Tibial nerve (tissue), 4 donors: ENCODE results near the gene FOLR1. TPM values are rescaled to one million over a fixed set of nuclear protein-coding genes. Genes with fewer than 3 reads are reported as not detected.

Experiments
- DNase-seq, 2 donors: peaks; one replicate each; pipeline ENCODE4 v3.0.0-alpha.2; 2019; ENCODE audit warnings: low spot score in 2 of 2
- H3K27ac ChIP-seq, 4 donors: fragments of 200-600 bp; sonication (generic) in 3 of 4; one replicate each; pipeline ENCODE4 v1.5.1; 2017 to 2019; ENCODE audit warnings: mild to moderate bottlenecking in 1 of 4
- H3K27me3 ChIP-seq, 2 donors: fragments of 200-600 bp; sonication (generic) in 1 of 2; one replicate each; pipeline versions ENCODE4 v1.5.1 to v1.6.0; 2017 to 2019
- H3K36me3 ChIP-seq, 3 donors: fragments of 200-600 bp; sonication (generic); one replicate each; pipeline ENCODE4 v1.5.1; 2018 to 2019
- H3K4me1 ChIP-seq, 4 donors: fragments of 200-600 bp; sonication (generic) in 3 of 4; one replicate each; pipeline ENCODE4 v1.5.1; 2017 to 2019
- H3K4me3 ChIP-seq, 4 donors: fragments of 200-600 bp; sonication (generic) in 3 of 4; one replicate each; pipeline ENCODE4 v1.5.1; 2017 to 2019; ENCODE audit warnings: mild to moderate bottlenecking in 1 of 4, moderate library complexity in 1 of 4
- H3K9me3 ChIP-seq, 4 donors: fragments of 200-600 bp; sonication (generic) in 3 of 4; one replicate each; pipeline ENCODE4 v1.5.1; 2017 to 2019
- CTCF ChIP-seq, 5 experiments: fragments of 200-600 bp in 3 of 5; fragments of 450-650 bp in 2 of 5; sonication (generic) in 3 of 5; IDR thresholded peaks; one replicate each; pipeline ENCODE4 v1.5.1; 2016 to 2019; ENCODE audit warnings: antibody characterized with exemption in 5 of 5, mild to moderate bottlenecking in 3 of 5, moderate library complexity in 2 of 5
- EP300 ChIP-seq, 2 donors: sonication (generic); formaldehyde crosslinking; IDR thresholded peaks; one replicate each; pipeline ENCODE4 v1.6.1; 2017; ENCODE audit warnings: antibody characterized with exemption in 2 of 2, mild to moderate bottlenecking in 1 of 2
- POLR2A ChIP-seq, 2 donors: fragments of 450-650 bp; IDR thresholded peaks; one replicate each; pipeline ENCODE4 v1.6.1; 2017; ENCODE audit warnings: antibody characterized with exemption in 2 of 2, mild to moderate bottlenecking in 2 of 2, moderate library complexity in 2 of 2
- WGBS, 2 donors: methylation state at CpG; one replicate each; pipeline ENCODE4 v1.1.5; 2018; 5-methylcytosine and 5-hydroxymethylcytosine counted together
- total RNA-seq, 4 donors: library from RNA; depleted of rRNA; stranded (reverse); fragments of >200 nt; gene quantifications; one replicate each; pipeline ENCODE4 v1.1.0, GENCODE V29; 2016

Gene FOLR1
- total RNA-seq, 4 donors from 2014 or later, result 0.39 to 0.66 TPM; not detected in 2

- H3K4me1 ChIP-seq, result peaks cover 0 to 62% (median 27%) of the 10 kb centered on the region in 4 donors
Observed at GRCh38 chr11:72240461-72241290, 48.7 kb downstream of the FOLR1 start.

GRCh38 chr11:72241291-72241781, 49.4 kb downstream of the FOLR1 start:
- no peak overlapping the region for H3K27ac ChIP-seq
- no peaks in the 10 kb centered on the region for H3K9me3 ChIP-seq
- no peak overlapping the region for H3K4me3 ChIP-seq
- TF ChIP-seq POLR2A (IDR thresholded peaks at IDR 0.05) (no peak), EP300 (IDR thresholded peaks at IDR 0.05) (no peak), CTCF (IDR thresholded peaks at IDR 0.05) (no peak)
- peaks cover 0 to 17% (median 0%) of the 10 kb centered on the region in 3 donors for H3K36me3 ChIP-seq
- no peak for DNase-seq
- H3K4me1 ChIP-seq, result peaks cover 0 to 56% (median 27%) of the 10 kb centered on the region in 4 donors
- 32 to 48% methylated on average over 17 to 20 of the region's 20 CpGs for WGBS, 2 donors
- peaks cover 0 to 64% of the 10 kb centered on the region in 2 donors for H3K27me3 ChIP-seq

More at GRCh38 chr11:72240461-72241290, 48.7 kb downstream of the FOLR1 start:
- H3K9me3 ChIP-seq, result no peaks in the 10 kb centered on the region
- 16 to 27% methylated on average over 33 to 44 of the region's 44 CpGs for WGBS, 2 donors
- H3K27ac ChIP-seq, result peak overlapping the region in 1 of 4 donors; percentile 76
- peaks cover 0 to 57% of the 10 kb centered on the region in 2 donors for H3K27me3 ChIP-seq
- peak overlapping the region; percentile 22 to 52 (median 26) for H3K4me3 ChIP-seq
- DNase-seq, result no peak
- TF ChIP-seq CTCF (IDR thresholded peaks at IDR 0.05) (no peak), EP300 (IDR thresholded peaks at IDR 0.05) (no peak), POLR2A (IDR thresholded peaks at IDR 0.05) (no peak)
- peaks cover 0 to 24% (median 4%) of the 10 kb centered on the region in 3 donors for H3K36me3 ChIP-seq

- Histone ChIP-seq H3K9me3 (no peaks in the 10 kb centered on the region), H3K27me3 (peaks cover 0 to 72% of the 10 kb centered on the region in 2 donors), H3K36me3 (peaks cover 0 to 9% (median 0%) of the 10 kb centered on the region in 3 donors), H3K4me1 (peaks cover 0 to 56% (median 27%) of the 10 kb centered on the region in 4 donors), H3K4me3 (no peak overlapping the region), H3K27ac (no peak overlapping the region)
- WGBS, 2 donors, result 98% methylated on average over 2 of the region's 2 CpGs
- no peak for TF ChIP-seq EP300 (IDR thresholded peaks at IDR 0.05)
- no peak for TF ChIP-seq POLR2A (IDR thresholded peaks at IDR 0.05)
- no peak for TF ChIP-seq CTCF (IDR thresholded peaks at IDR 0.05)
- DNase-seq, result no peak
Observed at GRCh38 chr11:72242141-72242540, 50.2 kb downstream of the FOLR1 start.

- TF ChIP-seq CTCF (IDR thresholded peaks at IDR 0.05) (no peak), EP300 (IDR thresholded peaks at IDR 0.05) (no peak), POLR2A (IDR thresholded peaks at IDR 0.05) (no peak)
- peaks cover 0 to 75% of the 10 kb centered on the region in 2 donors for H3K27me3 ChIP-seq
- no peak overlapping the region for H3K27ac ChIP-seq
- 32 to 41% methylated on average over 32 to 43 of the region's 58 CpGs for WGBS, 2 donors
- H3K4me3 ChIP-seq, result peak overlapping the region in 1 of 4 donors; percentile 11
- H3K4me1 ChIP-seq, result peaks cover 0 to 43% (median 23%) of the 10 kb centered on the region in 4 donors
- no peaks in the 10 kb centered on the region for H3K9me3 ChIP-seq
- no peak for DNase-seq
- no peaks in the 10 kb centered on the region for H3K36me3 ChIP-seq
Observed at GRCh38 chr11:72243173-72244059, 51.5 kb downstream of the FOLR1 start.
